NCI-H82 (cell line): ENCODE results near the gene CBFA2T2.

ENCODE experiments used
- DNase-seq: peaks from one replicate; lab custom pipeline; 2025; lab: John Stamatoyannopoulos, UW

The CBFA2T2 gene

GRCh38 chr20:33677991-33678702, 188.3 kb downstream of the CBFA2T2 start:
- DNase-seq: no peak

DNA sequence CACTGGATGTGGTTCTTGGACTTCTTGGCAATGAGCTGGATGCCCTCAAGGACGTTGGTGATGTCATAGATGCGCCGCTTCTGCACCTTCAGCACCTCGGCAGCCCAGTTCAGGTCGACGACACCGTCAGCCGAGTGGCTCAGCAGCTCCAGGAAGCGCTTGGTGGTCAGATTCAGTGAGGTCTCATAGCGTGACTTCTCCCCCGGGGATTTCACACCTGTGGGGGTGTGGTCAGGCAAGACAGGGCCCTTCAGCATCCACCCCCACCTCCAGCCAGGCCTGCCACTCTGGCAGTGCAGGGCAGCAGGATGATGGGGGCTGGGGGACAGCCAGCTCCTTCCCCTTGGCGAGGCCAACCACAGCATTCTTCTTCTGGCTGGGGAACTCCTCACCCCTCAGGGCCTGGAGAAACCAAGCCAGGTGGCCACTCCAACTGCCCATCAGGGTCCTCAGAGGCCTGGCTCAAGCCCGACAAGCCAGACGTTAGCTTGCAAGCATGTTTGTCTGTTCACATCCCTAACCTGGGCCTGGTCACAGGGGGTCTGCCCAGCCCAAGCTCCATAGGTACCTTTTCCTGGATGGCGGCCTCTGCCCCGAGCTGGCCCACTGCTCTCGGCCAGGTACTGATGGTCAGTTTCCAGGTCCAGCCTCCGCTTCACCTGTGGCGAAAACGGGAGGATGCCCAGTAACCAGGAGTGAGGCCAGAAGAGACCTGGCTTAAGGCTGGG, 190.0 kb downstream of the CBFA2T2 start:
- no peak for DNase-seq

GRCh38 chr20:33680686-33681085, 190.8 kb downstream of the CBFA2T2 start:
- DNase-seq: no peak

- no peak for DNase-seq
Measured at GRCh38 chr20:33681288-33681687, 191.4 kb downstream of the CBFA2T2 start.

DNA sequence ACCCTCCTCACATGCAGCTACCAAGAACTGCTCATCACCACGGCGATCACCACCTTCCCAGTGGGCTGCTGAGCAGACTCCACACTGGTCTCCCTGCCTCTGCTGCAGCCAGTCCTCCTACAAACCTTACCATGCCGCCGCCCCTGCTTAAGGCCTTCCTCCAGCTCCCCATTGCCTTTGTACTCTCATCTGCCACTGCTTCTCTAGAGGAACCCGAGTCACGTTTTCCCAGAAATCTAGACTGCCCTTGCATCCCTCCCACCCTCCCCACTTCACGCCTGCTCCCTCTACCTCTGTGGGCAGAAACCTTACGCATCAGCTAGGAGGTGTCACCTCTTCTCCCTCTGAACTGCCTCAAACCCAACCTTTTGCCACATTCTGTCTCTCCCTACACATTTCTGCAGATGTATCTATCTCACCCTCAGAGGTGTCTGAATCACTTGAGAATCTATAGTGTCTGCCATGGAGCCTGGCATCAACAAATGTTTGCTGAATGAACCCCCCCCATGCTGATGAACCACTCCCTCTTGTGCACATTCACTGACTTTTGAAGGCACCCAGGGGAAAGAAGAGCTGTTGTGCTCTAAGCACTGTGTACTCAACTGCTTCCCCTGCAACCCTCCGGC, 191.9 kb downstream of the CBFA2T2 start:
- DNase-seq: no peak

DNA sequence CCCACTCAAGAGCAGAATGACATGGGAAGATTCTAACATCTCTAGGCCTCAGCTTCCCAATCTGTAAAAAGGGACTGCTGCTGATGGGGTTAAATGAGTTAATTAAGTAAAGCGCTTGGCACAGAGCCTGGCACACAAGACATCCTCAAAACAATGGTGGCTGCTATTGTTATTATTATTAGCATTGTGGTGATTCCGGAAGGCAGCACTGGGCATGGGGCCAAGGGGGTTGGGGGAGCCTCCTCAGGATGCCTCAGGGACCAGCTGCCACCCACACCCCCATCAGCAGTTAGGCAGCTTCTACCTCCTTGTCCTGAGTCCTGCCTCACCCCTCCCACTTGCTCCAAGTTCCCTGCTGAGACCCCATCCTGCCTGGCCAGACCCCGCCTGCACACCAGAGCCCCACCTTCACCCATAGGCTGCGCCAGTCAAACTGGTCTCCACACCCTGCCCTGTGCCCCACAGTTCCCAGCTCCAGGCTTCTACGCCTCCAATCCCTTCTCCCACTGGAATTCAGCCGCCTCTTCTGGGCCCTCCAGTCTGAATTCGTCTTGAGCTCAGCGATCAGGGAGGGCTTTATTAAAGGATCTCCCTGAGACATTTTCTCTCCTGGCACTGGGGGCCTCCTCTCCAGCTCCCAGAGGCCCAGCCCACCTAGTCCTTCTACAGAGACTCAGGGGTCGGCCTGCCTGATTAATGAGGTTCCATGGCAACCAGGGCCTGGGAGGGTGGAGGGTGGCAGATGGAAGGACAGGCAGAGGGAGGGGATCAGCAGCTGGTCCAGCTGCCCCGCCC, 194.8 kb downstream of the CBFA2T2 start:
- DNase-seq: peak; percentile 97

DNA sequence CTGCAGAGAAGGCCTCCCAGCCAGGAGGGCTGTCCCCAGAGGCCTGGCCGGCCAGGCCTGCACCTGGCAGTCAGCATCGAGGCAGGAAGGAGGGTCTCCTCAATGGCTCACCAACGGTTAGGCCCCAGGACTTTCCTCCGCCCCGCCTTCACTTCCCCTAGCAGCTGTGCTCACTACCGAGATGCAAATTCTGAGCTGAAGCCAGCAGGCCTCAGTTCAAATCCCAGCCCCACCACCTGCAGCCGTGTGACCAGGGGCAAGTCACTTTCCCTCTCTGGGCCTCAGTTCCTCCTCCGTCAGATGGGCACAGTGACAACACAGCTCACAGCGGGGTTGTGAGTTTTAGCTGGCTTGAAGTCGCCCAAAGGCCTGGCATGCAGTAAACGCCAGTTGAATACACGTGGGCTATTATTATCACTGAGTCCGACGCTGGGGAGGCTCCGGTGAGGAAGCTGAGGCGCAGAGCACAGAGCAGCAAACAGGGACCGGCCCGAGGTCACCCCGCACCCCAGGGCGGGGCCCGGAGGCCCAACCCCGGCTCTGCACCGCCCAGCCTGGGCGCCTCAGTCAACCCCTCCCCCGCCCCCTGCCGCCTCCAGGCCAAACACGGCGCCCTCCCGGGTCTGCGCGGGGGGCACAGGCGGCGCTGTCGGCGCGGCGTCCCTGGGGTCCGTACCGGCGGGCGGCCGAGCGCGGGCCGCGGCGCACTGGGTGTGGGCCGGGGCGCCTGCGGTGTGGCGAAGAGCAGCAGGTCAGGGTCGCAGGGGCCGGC, 195.6 kb downstream of the CBFA2T2 start:
- DNase-seq: peak; percentile 67

DNA sequence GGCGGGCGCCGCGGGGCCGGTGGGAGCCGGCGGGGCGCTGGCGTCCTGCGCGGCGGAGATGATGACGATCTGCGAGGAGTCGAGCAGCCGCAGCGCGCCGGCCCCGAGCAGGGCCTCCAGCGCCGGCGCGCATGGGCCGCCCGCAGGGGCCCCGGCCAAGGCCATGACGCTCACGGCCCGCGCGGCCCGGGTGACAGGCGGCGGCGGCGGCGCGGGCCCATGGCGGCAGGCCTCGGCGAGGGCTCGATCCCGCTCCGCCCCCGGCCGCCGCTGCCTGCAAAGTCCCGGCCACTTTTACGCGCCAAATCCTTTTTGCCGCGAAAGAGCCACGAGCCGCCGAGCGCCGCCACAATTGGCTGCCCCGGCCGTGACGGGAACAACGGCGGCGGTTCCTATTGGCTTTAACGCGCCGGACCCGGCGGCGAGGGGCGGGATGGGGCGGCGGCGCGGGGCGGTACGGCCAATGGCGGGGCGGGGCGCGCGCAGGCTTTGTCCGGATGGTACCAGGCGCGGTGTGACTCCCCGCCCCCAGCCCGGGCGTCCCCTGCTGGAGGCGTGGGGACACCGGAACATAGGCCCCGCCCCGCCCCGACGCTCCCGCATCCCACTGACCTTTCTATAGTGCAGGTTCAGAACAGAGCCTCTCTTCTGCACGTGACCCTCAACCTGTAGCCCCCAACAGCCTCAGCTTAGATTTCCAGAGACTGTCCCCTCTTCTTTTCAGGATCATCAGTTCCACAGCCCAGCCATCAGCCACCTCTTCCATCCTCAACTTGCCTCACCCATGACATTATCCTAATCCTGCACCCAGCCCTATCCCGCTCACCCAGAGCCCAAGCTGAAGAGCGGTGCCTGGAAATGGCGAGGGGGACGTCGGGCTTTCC, 196.4 kb downstream of the CBFA2T2 start, which contains the start of gene E2F1:
E2F1 (minus strand) TSS at position 286 of the 884 bp plus-strand sequence; CDS start at position 165, 121 bp downstream.
- peak; percentile 98 for DNase-seq

GRCh38 chr20:33686984-33687366, 197.1 kb downstream of the CBFA2T2 start:
- peak; percentile 58 for DNase-seq

- no peak for DNase-seq
Measured at GRCh38 chr20:33687370-33687915, 197.5 kb downstream of the CBFA2T2 start.

DNA sequence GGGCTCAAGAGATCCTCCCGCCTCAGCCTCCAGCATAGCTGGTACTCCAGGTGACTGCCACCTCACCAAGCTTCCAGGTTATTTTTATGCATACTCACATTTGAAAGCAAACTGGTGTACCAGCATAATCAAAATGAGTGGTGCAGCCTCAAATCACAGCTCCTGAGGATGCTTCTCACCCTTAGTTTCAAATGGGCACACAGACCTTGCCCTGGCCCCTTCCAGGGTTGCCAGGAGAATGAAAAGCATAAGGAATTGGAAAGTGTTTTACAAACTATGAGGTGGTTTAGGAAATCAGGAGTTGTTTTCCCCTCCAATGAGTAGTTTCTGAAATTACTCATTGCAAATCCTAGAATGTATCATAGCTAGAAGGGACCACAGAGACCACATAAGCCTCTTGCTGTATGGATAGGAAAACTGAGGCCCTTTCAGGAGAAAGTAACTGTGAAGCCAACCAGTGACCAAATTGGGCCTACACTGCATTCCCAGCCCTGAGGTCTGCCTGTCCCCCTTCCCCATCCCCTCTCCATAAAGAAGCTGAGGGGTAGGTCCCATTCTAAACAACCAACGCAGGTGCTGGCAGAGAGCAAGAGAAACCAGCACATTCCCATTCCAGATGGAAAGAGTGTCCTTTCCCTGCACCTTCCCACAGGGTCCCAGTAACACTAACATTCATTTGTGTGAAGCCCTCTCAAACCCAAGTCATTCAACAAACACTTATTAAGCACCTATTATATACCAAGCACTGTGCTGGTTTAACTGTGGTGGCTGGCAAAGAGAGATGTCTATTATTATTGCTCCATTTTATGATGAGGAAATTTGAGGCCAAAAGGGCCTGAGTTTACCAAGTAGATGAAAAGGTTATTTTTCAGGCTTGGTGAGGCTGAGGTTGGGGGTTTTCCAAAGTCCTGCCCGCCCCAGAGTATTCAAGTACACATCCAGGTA, 198.4 kb downstream of the CBFA2T2 start:
- no peak for DNase-seq

DNA sequence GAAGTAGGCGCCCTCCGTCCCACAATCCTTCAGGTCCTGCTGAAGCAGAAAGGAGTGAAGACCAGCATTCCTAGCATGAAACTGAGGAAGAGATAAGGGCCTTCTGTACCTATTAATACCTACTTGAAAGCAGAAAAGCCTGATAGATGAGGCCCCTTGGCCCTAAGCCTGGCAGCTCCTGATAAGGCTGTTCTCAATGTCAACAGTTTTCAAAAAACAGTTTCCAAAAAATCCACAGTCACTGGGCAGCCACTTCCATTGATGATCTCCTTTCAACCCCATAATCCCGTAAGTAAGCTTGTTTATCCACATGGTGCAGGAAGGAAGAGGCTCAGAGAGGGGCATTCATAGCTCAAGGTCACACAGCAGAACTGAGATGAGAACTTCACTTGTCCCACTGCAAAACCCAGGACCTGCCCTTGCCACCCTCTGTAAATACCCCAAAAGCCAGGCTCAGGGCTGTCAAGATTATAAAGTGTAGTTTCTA, 199.1 kb downstream of the CBFA2T2 start:
- DNase-seq: peak; percentile 42

DNA sequence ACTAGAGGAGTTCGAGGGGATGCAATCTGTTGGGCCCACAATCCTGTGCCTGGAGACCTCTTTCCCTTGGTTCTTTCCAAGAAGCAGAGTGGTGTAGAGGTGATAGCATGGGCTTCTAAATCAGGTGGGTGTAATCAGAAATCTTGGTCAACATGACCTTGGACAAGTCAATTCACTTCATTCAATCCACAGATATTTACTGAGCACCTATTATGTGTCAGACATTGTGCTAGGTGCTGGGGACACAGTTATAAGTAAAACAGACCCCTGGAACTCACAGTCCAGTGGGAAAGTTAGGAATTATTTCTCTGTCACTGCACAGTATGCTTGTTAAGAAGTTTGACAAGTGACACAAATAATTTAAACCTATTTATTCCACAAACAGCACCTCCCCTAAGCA, 199.6 kb downstream of the CBFA2T2 start:
- no peak for DNase-seq

GRCh38 chr20:33689973-33690372, 200.1 kb downstream of the CBFA2T2 start:
- no peak for DNase-seq

DNA sequence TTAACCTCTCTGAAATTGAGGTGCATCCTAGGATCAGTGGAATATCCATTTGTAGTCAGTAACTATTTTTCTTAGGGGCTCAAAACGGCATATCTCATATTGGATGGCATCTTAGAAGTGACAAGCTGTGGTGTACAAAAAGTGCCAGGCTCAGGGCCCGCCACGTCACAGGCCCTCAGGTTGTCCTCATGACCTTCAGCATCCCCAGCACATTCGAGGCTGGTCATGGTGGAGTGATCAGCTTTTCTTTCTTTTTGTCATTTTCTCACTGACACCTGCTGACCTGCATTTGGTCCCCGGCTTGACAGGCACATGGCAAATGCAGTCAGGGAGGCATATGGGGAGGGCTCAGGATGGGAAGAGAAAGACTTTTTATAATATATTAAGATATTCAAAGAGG, 203.4 kb downstream of the CBFA2T2 start:
- no peak for DNase-seq

DNA sequence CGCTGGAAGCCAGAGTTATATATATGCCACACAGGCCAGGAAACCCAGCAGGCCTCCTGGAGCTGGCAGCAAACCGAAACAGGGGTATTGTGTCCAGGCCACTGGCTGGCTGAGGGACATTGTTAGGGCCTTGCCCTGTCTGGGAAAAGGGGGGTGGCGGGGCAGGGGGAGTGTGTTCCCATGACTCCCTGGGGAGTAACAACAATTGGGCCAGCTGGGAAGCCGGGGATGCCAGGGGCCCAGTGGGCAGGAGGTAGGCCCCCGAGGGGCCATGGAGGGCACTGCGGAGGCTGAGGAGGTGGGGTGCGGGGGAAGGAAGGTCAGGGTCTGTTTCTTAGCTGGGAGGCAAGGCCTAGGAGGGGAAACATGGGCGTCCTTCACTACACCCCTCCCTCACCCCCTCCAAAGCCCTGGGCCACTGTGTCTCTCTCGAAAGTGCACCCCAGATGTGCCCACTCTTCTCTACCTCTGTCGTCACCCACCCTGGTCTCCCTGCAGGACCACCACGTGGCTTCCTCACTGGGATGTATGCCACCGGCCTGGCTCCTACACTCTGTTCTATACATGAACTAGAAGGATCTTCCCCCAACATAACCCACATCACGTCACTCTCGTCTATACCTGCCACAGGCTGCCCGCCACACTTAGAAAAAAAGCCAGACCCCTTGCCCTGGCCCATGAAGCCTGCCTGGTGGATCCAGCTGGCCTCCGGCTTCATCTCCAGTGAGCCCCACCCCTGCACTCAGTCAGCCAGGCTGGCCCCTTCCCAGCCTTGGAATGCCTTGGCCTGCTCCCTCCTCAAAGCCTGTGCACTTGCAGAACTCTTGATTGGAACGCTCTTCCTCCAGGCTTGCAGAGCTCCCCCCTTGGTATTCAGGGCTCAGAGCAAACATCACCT, 204.1 kb downstream of the CBFA2T2 start:
- no peak for DNase-seq

- DNase-seq: no peak
Measured at GRCh38 chr20:33694639-33695012, 204.7 kb downstream of the CBFA2T2 start.

DNA sequence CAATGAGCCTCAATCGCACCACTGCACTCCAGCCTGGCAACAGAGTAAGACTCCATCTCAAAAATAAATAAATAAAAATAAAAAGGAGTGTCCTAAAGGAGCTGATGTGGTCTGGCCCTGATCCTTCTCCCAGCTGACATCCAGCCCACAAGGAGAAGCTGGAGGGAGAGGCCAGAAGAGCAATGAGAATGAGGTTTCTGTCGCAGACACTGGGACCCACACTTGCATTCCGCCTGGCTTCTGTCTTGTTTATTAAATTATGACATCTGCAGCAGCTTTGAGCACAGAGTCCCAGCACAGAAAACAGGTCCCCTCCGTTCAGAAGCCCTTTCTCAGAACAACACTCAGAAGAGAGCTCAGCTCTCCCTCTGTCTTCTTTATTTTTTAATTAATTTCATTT, 206.6 kb downstream of the CBFA2T2 start:
- no peak for DNase-seq
